HL-60 (cell line): ENCODE measurements around the gene GBA3.

Experiments
- DNase-seq, 2 experiments: peaks; one replicate each; pipeline ENCODE4 v3.0.0-alpha.2; 2010 to 2020; ENCODE audit warnings: low read depth in 1 of 2, low spot score in 1 of 2
- H3K27ac ChIP-seq: fragments of 250-450 bp; sonication (Bioruptor Pico); replicated peaks from 2 replicates; pipeline ENCODE4 v1.5.1; 2020; ENCODE audit warnings: mild to moderate bottlenecking, moderate library complexity
- H3K27me3 ChIP-seq: fragments of 250-450 bp; sonication (Bioruptor Pico); 2 replicates; pipeline ENCODE4 v1.5.1; 2021; ENCODE audit warnings: mild to moderate bottlenecking, moderate library complexity; ENCODE audit not compliant: insufficient read depth, poor library complexity, severe bottlenecking
- H3K4me3 ChIP-seq: replicated peaks from 2 replicates; pipeline ENCODE4 v1.5.1; 2011; ENCODE audit warnings: mild to moderate bottlenecking, control low read depth, low read length; ENCODE audit not compliant: insufficient read depth
- CTCF ChIP-seq: IDR thresholded peaks from one replicate; pipeline ENCODE4 v1.5.1; 2011; ENCODE audit warnings: low read length, control low read depth, inconsistent platforms; ENCODE audit not compliant: insufficient read depth
- GABPA ChIP-seq: IDR thresholded peaks from 2 replicates; pipeline ENCODE4 v1.6.1; 2012; ENCODE audit warnings: low read depth
- POLR2AphosphoS5 ChIP-seq: IDR thresholded peaks from 2 replicates; pipeline ENCODE4 v1.6.1; 2012; ENCODE audit warnings: low read depth
- SPI1 ChIP-seq: IDR thresholded peaks from 2 replicates; pipeline ENCODE4 v1.6.1; 2012; ENCODE audit warnings: low read depth, mild to moderate bottlenecking, borderline replicate concordance
- TF ChIP-seq, protein P1 (sequence below): IDR thresholded peaks from 2 replicates; pipeline ENCODE4 v1.6.1; 2012; ENCODE audit warnings: low read depth; ENCODE audit not compliant: insufficient replicate concordance

GBA3 gene

GRCh38 chr4:22794732-22795131 lies 102.0 kb downstream of the GBA3 start:
- Histone ChIP-seq H3K27ac (no peak overlapping the region), H3K27me3 (no peaks in the 10 kb centered on the region)

GRCh38 chr4:22801391-22801790 lies 108.7 kb downstream of the GBA3 start:
- Histone ChIP-seq H3K4me3 (no peak overlapping the region), H3K27ac (no peak overlapping the region), H3K27me3 (no peaks in the 10 kb centered on the region)
- DNase-seq, result no peak
- TF ChIP-seq POLR2AphosphoS5, result no peak
- TF ChIP-seq CTCF, result no peak
- TF ChIP-seq GABPA, result no peak
- TF ChIP-seq, protein P1, sequence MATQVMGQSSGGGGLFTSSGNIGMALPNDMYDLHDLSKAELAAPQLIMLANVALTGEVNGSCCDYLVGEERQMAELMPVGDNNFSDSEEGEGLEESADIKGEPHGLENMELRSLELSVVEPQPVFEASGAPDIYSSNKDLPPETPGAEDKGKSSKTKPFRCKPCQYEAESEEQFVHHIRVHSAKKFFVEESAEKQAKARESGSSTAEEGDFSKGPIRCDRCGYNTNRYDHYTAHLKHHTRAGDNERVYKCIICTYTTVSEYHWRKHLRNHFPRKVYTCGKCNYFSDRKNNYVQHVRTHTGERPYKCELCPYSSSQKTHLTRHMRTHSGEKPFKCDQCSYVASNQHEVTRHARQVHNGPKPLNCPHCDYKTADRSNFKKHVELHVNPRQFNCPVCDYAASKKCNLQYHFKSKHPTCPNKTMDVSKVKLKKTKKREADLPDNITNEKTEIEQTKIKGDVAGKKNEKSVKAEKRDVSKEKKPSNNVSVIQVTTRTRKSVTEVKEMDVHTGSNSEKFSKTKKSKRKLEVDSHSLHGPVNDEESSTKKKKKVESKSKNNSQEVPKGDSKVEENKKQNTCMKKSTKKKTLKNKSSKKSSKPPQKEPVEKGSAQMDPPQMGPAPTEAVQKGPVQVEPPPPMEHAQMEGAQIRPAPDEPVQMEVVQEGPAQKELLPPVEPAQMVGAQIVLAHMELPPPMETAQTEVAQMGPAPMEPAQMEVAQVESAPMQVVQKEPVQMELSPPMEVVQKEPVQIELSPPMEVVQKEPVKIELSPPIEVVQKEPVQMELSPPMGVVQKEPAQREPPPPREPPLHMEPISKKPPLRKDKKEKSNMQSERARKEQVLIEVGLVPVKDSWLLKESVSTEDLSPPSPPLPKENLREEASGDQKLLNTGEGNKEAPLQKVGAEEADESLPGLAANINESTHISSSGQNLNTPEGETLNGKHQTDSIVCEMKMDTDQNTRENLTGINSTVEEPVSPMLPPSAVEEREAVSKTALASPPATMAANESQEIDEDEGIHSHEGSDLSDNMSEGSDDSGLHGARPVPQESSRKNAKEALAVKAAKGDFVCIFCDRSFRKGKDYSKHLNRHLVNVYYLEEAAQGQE, result no peak
- no peak for TF ChIP-seq SPI1

More at GRCh38 chr4:22794732-22795131, 102.0 kb downstream of the GBA3 start:
- DNase-seq, result no peak
- no peak overlapping the region for H3K4me3 ChIP-seq
- TF ChIP-seq, protein P1, result no peak
- TF ChIP-seq POLR2AphosphoS5, result no peak
- no peak for TF ChIP-seq CTCF
- no peak for TF ChIP-seq SPI1
- no peak for TF ChIP-seq GABPA

DNA sequence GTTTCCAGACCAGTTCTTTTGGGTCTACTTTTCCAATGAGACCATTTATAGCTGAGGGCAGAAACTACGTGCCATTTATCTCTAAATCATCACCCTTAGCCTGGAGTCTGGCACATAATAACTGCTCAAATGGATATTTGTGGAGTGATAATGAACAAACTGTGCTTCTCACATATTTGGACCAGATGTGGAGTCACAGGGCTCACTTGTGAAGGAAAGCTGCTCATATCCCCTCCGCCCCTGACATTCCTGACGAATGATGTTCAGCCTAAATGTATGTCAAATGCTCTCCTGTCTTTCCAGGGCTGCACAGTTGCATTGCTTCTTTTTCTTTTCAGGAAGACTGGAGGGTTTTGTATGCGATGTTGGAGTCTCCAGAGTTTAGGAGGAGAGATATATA lies 110.1 kb downstream of the GBA3 start:
- no peak overlapping the region for H3K27ac ChIP-seq
- no peaks in the 10 kb centered on the region for H3K27me3 ChIP-seq
- no peak for DNase-seq
- TF ChIP-seq POLR2AphosphoS5 (no peak), GABPA (no peak), SPI1 (no peak), CTCF (no peak)
- TF ChIP-seq, protein P1, result no peak
- no peak overlapping the region for H3K4me3 ChIP-seq
